H4 (cell line): ENCODE results near the gene RTF2. TPM values are rescaled to one million over a fixed set of nuclear protein-coding genes. Genes with fewer than 3 reads are reported as not detected.
"Not testable (repeated sequence)": the region's sequence is repeated elsewhere in the genome, so short reads cannot be mapped to it uniquely, and the experiment has no call there.

Source experiments
- DNase-seq: peaks from one replicate; pipeline ENCODE4 v3.0.0-alpha.2; 2015; ENCODE audit warnings: low spot score
- total RNA-seq: library from RNA; depleted of rRNA; stranded (reverse); fragments of >200 nt; shearing (Covaris generic); gene quantifications from 2 replicates; pipeline ENCODE4 v1.2.3, GENCODE V29; 2014; rRNA removed

The RTF2 gene
- total RNA-seq, 1 experiment from 2014 or later = 71.4 TPM

- DNase-seq = no peak
These were observed 74.1 kb downstream of the RTF2 start for GRCh38 chr20:56542489-56543030.

DNA sequence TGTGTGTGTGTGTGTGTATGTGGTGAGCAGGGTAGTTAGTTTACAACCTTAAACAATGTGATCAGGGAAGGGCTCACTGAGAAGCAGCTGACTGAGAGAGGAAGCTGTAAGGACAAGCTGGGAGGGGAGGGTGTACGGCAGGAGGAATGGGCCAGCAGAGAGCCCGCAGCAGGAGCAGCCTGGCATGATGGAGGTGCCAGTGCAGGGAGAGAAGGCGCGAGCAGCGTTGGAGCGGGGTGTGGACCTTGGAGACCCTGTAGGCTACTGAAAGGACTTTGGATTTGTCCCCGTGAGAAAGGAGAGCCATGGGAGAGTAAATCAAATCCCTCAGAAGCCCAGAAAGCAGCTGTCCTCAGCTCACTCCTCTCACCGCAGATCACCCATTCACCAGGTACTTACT is 83.1 kb downstream of the RTF2 start:
- DNase-seq = no peak

DNA sequence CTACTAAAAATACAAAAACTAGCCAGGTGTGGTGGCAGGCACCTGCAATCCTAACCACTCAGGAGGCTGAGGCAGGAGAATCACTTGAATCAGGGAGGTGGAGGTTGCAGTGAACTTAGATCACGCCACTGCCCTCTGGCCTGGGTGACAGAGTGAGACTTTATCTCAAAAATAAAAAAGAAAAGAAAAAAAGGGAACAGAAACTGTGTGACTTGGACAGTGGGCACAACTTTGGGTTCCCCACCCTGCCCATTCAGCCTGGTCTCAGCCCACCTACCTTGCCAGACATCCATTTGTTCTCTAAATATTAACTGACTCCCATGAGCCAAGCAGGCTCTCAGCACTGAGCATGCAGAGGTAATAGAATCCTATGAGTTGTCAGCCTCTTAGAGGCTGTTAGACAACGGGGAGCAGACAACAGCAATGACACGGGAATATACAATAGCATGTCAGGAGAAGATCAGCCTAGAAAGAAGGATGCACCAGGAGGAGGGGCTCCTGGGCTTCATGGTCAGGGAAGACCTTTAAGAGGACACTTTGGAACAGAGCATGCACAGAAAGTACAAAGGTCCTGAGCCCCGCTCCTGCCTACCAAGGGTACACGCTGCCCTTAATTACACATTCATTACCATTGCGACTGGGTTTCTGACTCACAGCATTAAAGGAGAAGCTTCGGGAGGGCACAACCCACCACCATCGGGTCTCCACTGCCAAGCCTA is 84.6 kb downstream of the RTF2 start:
- no peak for DNase-seq

GRCh38 chr20:56554869-56555268 is 86.4 kb downstream of the RTF2 start:
- peak; percentile 98 for DNase-seq

- DNase-seq = no peak
These were observed 90.5 kb downstream of the RTF2 start for GRCh38 chr20:56558968-56559367.

DNA sequence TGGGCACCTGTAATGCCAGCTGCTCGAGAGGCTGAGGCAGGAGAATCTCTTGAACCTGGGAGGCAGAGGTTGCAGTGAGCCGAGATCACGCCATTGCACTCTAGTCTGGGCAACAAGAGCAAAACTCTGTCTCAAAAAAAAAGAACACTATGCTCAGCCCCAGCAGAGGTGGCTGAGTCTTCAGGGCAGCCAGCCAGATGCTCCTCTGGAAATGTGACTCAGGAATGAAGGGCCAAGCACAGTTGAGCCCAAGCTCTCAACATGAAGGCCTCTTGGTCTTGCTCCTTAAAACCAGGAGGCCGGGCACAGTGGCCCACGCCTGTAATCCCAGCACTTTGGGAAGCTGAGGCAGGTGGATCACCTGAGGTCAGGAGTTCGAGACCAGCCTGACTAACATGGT is 96.1 kb downstream of the RTF2 start:
- not testable (repeated sequence) for DNase-seq

- no peak for DNase-seq
These were observed 97.1 kb downstream of the RTF2 start for GRCh38 chr20:56565511-56565910.

DNA sequence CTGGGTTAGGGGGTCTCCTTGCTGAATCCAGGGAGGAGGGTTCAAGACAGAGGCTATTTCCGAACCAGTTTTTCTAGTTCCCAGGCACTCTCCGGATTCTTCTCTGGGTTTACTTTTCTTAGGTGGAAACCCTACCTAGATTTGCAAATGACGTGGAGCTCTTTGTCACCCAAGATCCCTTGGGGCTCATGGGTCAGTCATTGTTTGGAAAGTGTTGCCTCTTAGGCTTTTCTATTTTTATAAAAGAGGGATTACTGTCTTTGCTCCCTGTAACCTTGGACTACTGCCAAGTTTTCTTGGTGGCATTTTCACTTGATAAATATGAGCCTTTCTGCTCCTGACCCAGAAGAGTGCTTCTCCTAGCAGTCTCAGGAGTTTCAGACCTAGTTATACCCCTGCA is 98.2 kb downstream of the RTF2 start:
- no peak for DNase-seq

Other genes starting within 250 kb of the RTF2 start
- not detected in 2 replicates for gene MC3R, start 219.9 kb upstream of the RTF2 start, total RNA-seq
- 13.0 and 14.4 TPM in 2 replicates for gene FAM210B, start 109.7 kb upstream of the RTF2 start, total RNA-seq
- gene AURKA, start 76.4 kb upstream of the RTF2 start, total RNA-seq = 97.8 and 119 TPM in 2 replicates
- 60.8 and 69.9 TPM in 2 replicates for gene CSTF1, start 76.0 kb upstream of the RTF2 start, total RNA-seq
- 0.06 and 0.10 TPM in 2 replicates for gene CASS4, start 56.4 kb upstream of the RTF2 start, total RNA-seq
- gene FAM209A, start 56.1 kb downstream of the RTF2 start, total RNA-seq = not detected in 2 replicates
- gene FAM209B, start 64.6 kb downstream of the RTF2 start, total RNA-seq = not detected in 2 replicates
- 6.2 and 7.2 TPM in 2 replicates for gene TFAP2C, start 160.7 kb downstream of the RTF2 start, total RNA-seq